Upper lobe of left lung (tissue), 6 donors: ENCODE results near the gene MAP3K14. TPM values are rescaled to one million over a fixed set of nuclear protein-coding genes. Genes with fewer than 3 reads are reported as not detected.

Experiments used
- ATAC-seq, 2 donors: fragments of 200-7000 bp; cut with Tn5 transposase; one replicate each; pipeline ENCODE4 v1.9.1; 2022; ENCODE audit warnings: mild to moderate bottlenecking in 2 of 2, moderate library complexity in 2 of 2; ENCODE audit not compliant: low FRiP score in 2 of 2
- DNase-seq, 2 donors: peaks; one replicate each; pipeline ENCODE4 v3.0.0-alpha.2; 2019 to 2020
- H3K27ac ChIP-seq, 4 donors: fragments of 200-600 bp; sonication (generic); one replicate each; pipeline ENCODE4 v1.5.1; 2016 to 2019
- H3K27me3 ChIP-seq, 4 donors: fragments of 200-600 bp; sonication (generic); one replicate each; pipeline ENCODE4 v1.5.1; 2017 to 2019
- H3K36me3 ChIP-seq, 4 donors: fragments of 200-600 bp; sonication (generic); one replicate each; pipeline ENCODE4 v1.5.1; 2016 to 2019
- H3K4me1 ChIP-seq, 4 donors: fragments of 200-600 bp; sonication (generic); one replicate each; pipeline ENCODE4 v1.5.1; 2018 to 2019
- H3K4me3 ChIP-seq, 4 donors: fragments of 200-600 bp; sonication (generic); one replicate each; pipeline ENCODE4 v1.5.1; 2017 to 2019; ENCODE audit warnings: mild to moderate bottlenecking in 2 of 4, moderate library complexity in 1 of 4
- H3K9me3 ChIP-seq, 4 donors: fragments of 200-600 bp; sonication (generic); one replicate each; pipeline ENCODE4 v1.5.1; 2018 to 2019
- CTCF ChIP-seq, 6 experiments: fragments of 450-650 bp in 4 of 6; fragments of 200-600 bp in 2 of 6; sonication (generic) in 2 of 6; IDR thresholded peaks; one replicate each; pipeline ENCODE4 v1.5.1; 2016 to 2019; ENCODE audit warnings: antibody characterized with exemption in 6 of 6
- EP300 ChIP-seq, 4 donors: sonication (generic); formaldehyde crosslinking; IDR thresholded peaks; one replicate each; pipeline ENCODE4 v1.5.1; 2017; ENCODE audit warnings: antibody characterized with exemption in 4 of 4, control low read depth in 2 of 4
- POLR2A ChIP-seq, 4 donors: fragments of 450-650 bp; IDR thresholded peaks; one replicate each; pipeline ENCODE4 v1.5.1; 2016 to 2017; ENCODE audit warnings: antibody characterized with exemption in 4 of 4, mild to moderate bottlenecking in 2 of 4
- POLR2AphosphoS5 ChIP-seq, 2 donors: sonication (generic); formaldehyde crosslinking; IDR thresholded peaks; one replicate each; pipeline ENCODE4 v1.5.1; 2017; ENCODE audit warnings: antibody characterized with exemption in 2 of 2
- WGBS, 2 donors: methylation state at CpG; one replicate each; pipeline ENCODE4 v1.1.5; 2017 to 2018; 5-methylcytosine and 5-hydroxymethylcytosine counted together
- total RNA-seq, 6 donors: library from RNA; depleted of rRNA in 4 of 6; stranded (reverse); fragments of >200 nt in 4 of 6; gene quantifications; one replicate each; pipeline versions ENCODE4 v1.1.0 to v1.2.1, GENCODE V29; 2016 to 2021
- donor health status: DM: no; HTN: no; CAD: no; lungs with moderate emphysema.
- donor health status: DM: no; HTN: yes; CAD: no; lungs with severe emphysema.

The MAP3K14 gene
- total RNA-seq, 6 donors from 2014 or later: 11.4 to 17.8 (median 13.5) TPM

GRCh38 chr17:45225964-45226530 is 90.8 kb downstream of the MAP3K14 start:
- peak overlapping the region in 3 of 4 donors; percentile 1 to 71 (median 70) for H3K4me3 ChIP-seq
- no peaks in the 10 kb centered on the region for H3K36me3 ChIP-seq
- 51 to 53% methylated on average over 4 to 8 of the region's 11 CpGs for WGBS, 2 donors
- ATAC-seq (peak; percentile 51 to 76), DNase-seq (peak in 1 of 2 donors; percentile 94)
- no peaks in the 10 kb centered on the region for H3K9me3 ChIP-seq
- peaks cover 27 to 81% (median 53%) of the 10 kb centered on the region in 4 donors for H3K4me1 ChIP-seq
- peak in 1 of 4 donors; percentile 75 for TF ChIP-seq POLR2A (IDR thresholded peaks at IDR 0.05)
- TF ChIP-seq CTCF (IDR thresholded peaks at IDR 0.05): no peak
- TF ChIP-seq EP300 (IDR thresholded peaks at IDR 0.05): no peak
- TF ChIP-seq POLR2AphosphoS5 (IDR thresholded peaks at IDR 0.05): peak; percentile 73 to 81
- H3K27me3 ChIP-seq: peaks cover 0 to 6% (median 0%) of the 10 kb centered on the region in 4 donors
- H3K27ac ChIP-seq: peak overlapping the region; percentile 65 to 93 (median 86)

- peaks cover 26 to 74% (median 45%) of the 10 kb centered on the region in 4 donors for H3K4me1 ChIP-seq
- DNase-seq: no peak
- WGBS, 2 donors: 67 to 92% methylated on average over 3 to 7 of the region's 7 CpGs
Measured at GRCh38 chr17:45225051-45225700, 91.6 kb downstream of the MAP3K14 start.

GRCh38 chr17:45224671-45225050 is 92.2 kb downstream of the MAP3K14 start:
- Histone ChIP-seq H3K9me3 (no peaks in the 10 kb centered on the region), H3K36me3 (no peaks in the 10 kb centered on the region), H3K27ac (peak overlapping the region; percentile 65 to 93 (median 86)), H3K27me3 (peaks cover 0 to 6% (median 0%) of the 10 kb centered on the region in 4 donors), H3K4me3 (peak overlapping the region in 3 of 4 donors; percentile 54 to 71 (median 70)), H3K4me1 (peaks cover 22 to 69% (median 40%) of the 10 kb centered on the region in 4 donors)
- TF ChIP-seq EP300 (IDR thresholded peaks at IDR 0.05): no peak
- TF ChIP-seq POLR2AphosphoS5 (IDR thresholded peaks at IDR 0.05): no peak
- TF ChIP-seq CTCF (IDR thresholded peaks at IDR 0.05): no peak
- TF ChIP-seq POLR2A (IDR thresholded peaks at IDR 0.05): no peak
- WGBS, 2 donors: 72 to 89% methylated on average over 1 to 8 of the region's 9 CpGs
- ATAC-seq (no peak), DNase-seq (no peak)

More at GRCh38 chr17:45225051-45225700, 91.6 kb downstream of the MAP3K14 start:
- Histone ChIP-seq H3K4me3 (peak overlapping the region in 3 of 4 donors; percentile 54 to 71 (median 70)), H3K27ac (peak overlapping the region; percentile 65 to 93 (median 86)), H3K27me3 (peaks cover 0 to 6% (median 0%) of the 10 kb centered on the region in 4 donors), H3K9me3 (no peaks in the 10 kb centered on the region), H3K36me3 (no peaks in the 10 kb centered on the region)
- ATAC-seq: no peak
- TF ChIP-seq CTCF (IDR thresholded peaks at IDR 0.05) (no peak), EP300 (IDR thresholded peaks at IDR 0.05) (no peak), POLR2AphosphoS5 (IDR thresholded peaks at IDR 0.05) (peak in 1 of 2 donors; percentile 6)

- TF ChIP-seq CTCF (IDR thresholded peaks at IDR 0.05) (no peak), EP300 (IDR thresholded peaks at IDR 0.05) (no peak), POLR2AphosphoS5 (IDR thresholded peaks at IDR 0.05) (no peak), POLR2A (IDR thresholded peaks at IDR 0.05) (no peak)
- Histone ChIP-seq H3K27ac (peak overlapping the region; percentile 65 to 93 (median 86)), H3K4me3 (peak overlapping the region in 3 of 4 donors; percentile 54 to 71 (median 70)), H3K4me1 (peaks cover 23 to 68% (median 34%) of the 10 kb centered on the region in 4 donors), H3K36me3 (no peaks in the 10 kb centered on the region), H3K9me3 (no peaks in the 10 kb centered on the region), H3K27me3 (peaks cover 0 to 6% (median 0%) of the 10 kb centered on the region in 4 donors)
- DNase-seq (no peak), ATAC-seq (no peak)
- 53 to 71% methylated on average over 4 to 12 of the region's 12 CpGs for WGBS, 2 donors
Measured at GRCh38 chr17:45223539-45224528, 93.0 kb downstream of the MAP3K14 start.
